Esophagus muscularis mucosa (tissue), 4 donors: ENCODE data around the gene RAB33B. TPM values are rescaled to one million over a fixed set of nuclear protein-coding genes. Genes with fewer than 3 reads are reported as not detected.

Experiments
- DNase-seq: peaks from one replicate; pipeline ENCODE4 v3.0.0-alpha.2; 2017; ENCODE audit errors: extremely low spot score
- H3K27ac ChIP-seq, 4 donors: fragments of 200-600 bp; sonication (generic); replicated peaks in 1 of 4; 1 replicate in 3 of 4; 2 replicates in 1 of 4; pipeline ENCODE4 v1.5.1; 2016 to 2019; ENCODE audit warnings: mild to moderate bottlenecking in 1 of 4
- H3K27me3 ChIP-seq, 4 donors: fragments of 200-600 bp; sonication (generic); one replicate each; pipeline versions ENCODE4 v1.5.1 to v1.6.0; 2016 to 2019
- H3K36me3 ChIP-seq, 4 donors: fragments of 200-600 bp; sonication (generic); one replicate each; pipeline ENCODE4 v1.5.1; 2016 to 2019
- H3K4me1 ChIP-seq, 4 donors: fragments of 200-600 bp; sonication (generic); one replicate each; pipeline ENCODE4 v1.5.1; 2016 to 2019
- H3K4me3 ChIP-seq, 4 donors: fragments of 200-600 bp; sonication (generic); 1 replicate in 2 of 4; 2 replicates in 2 of 4; pipeline ENCODE4 v1.5.1; 2016 to 2019; ENCODE audit warnings: mild to moderate bottlenecking in 4 of 4, moderate library complexity in 1 of 4
- H3K9me3 ChIP-seq, 4 donors: fragments of 200-600 bp; sonication (generic); 1 replicate in 3 of 4; 2 replicates in 1 of 4; pipeline ENCODE4 v1.5.1; 2016 to 2019
- CTCF ChIP-seq, 3 experiments: fragments of 200-600 bp in 2 of 3; fragments of 450-650 bp in 1 of 3; sonication (generic) in 2 of 3; IDR thresholded peaks; one replicate each; pipeline ENCODE4 v1.5.1; 2017 to 2019; ENCODE audit warnings: antibody characterized with exemption in 3 of 3, mild to moderate bottlenecking in 2 of 3, moderate library complexity in 1 of 3
- EP300 ChIP-seq: sonication (generic); formaldehyde crosslinking; IDR thresholded peaks from one replicate; pipeline ENCODE4 v1.6.1; 2017; ENCODE audit warnings: antibody characterized with exemption
- POLR2A ChIP-seq: fragments of 450-650 bp; IDR thresholded peaks from one replicate; pipeline ENCODE4 v1.6.1; 2017; ENCODE audit warnings: antibody characterized with exemption, moderate library complexity, mild to moderate bottlenecking, low read depth
- POLR2AphosphoS5 ChIP-seq, 2 donors: sonication (generic); formaldehyde crosslinking; IDR thresholded peaks; one replicate each; pipeline ENCODE4 v1.6.1; 2017; ENCODE audit warnings: antibody characterized with exemption in 2 of 2
- WGBS: methylation state at CpG from one replicate; pipeline ENCODE4 v1.1.5; 2018; 5-methylcytosine and 5-hydroxymethylcytosine counted together
- intact Hi-C: fragments of 100-400 bp; cut with DNase I; formaldehyde crosslinking; loops from one replicate; pipeline ENCODE4 v1.15.1; 2023
- total RNA-seq, 4 donors: library from RNA; depleted of rRNA; stranded (reverse); fragments of >200 nt; gene quantifications; one replicate each; pipeline versions ENCODE4 v1.1.0 to v1.2.1, GENCODE V29; 2016

RAB33B gene
- total RNA-seq, 4 donors from 2014 or later = 10.8 to 16.1 (median 14.8) TPM

GRCh38 chr4:139470295-139470694, 16.4 kb downstream of the RAB33B start:
- no peak overlapping the region for H3K4me3 ChIP-seq
- peaks cover 5 to 13% (median 12%) of the 10 kb centered on the region in 4 donors for H3K36me3 ChIP-seq
- TF ChIP-seq POLR2AphosphoS5 (IDR thresholded peaks at IDR 0.05) = no peak
- no peak for TF ChIP-seq CTCF (IDR thresholded peaks at IDR 0.05)
- TF ChIP-seq POLR2A = no peak
- no peak for TF ChIP-seq EP300
- H3K27me3 ChIP-seq = no peaks in the 10 kb centered on the region
- no peak for DNase-seq
- no peak overlapping the region for H3K27ac ChIP-seq
- peaks cover 0 to 6% (median 3%) of the 10 kb centered on the region in 4 donors for H3K4me1 ChIP-seq
- no peaks in the 10 kb centered on the region for H3K9me3 ChIP-seq
- intact Hi-C loops = no loop called here

GRCh38 chr4:139470997-139471665, 17.2 kb downstream of the RAB33B start:
- Histone ChIP-seq H3K9me3 (no peaks in the 10 kb centered on the region), H3K36me3 (peaks cover 5 to 13% (median 12%) of the 10 kb centered on the region in 4 donors), H3K4me3 (no peak overlapping the region), H3K27me3 (no peaks in the 10 kb centered on the region), H3K27ac (no peak overlapping the region), H3K4me1 (peaks cover 0 to 5% (median under 1%) of the 10 kb centered on the region in 4 donors)
- 80% methylated on average over 6 of the region's 6 CpGs for whole genome bisulfite sequencing
- no peak for TF ChIP-seq EP300
- DNase-seq = no peak
- intact Hi-C loops = no loop called here

- Histone ChIP-seq H3K27ac (no peak overlapping the region), H3K4me1 (peaks cover 0 to 5% (median 0%) of the 10 kb centered on the region in 4 donors), H3K27me3 (no peaks in the 10 kb centered on the region), H3K36me3 (peaks cover 8 to 13% (median 12%) of the 10 kb centered on the region in 4 donors), H3K4me3 (no peak overlapping the region), H3K9me3 (no peaks in the 10 kb centered on the region)
- TF ChIP-seq POLR2A = no peak
- no peak for TF ChIP-seq CTCF (IDR thresholded peaks at IDR 0.05)
- no peak for TF ChIP-seq EP300
- no peak for TF ChIP-seq POLR2AphosphoS5 (IDR thresholded peaks at IDR 0.05)
- DNase-seq = no peak
- intact Hi-C loops = no loop called here
- 81% methylated on average over 3 of the region's 3 CpGs for WGBS
Measured at GRCh38 chr4:139472852-139473251, 18.9 kb downstream of the RAB33B start.

DNA sequence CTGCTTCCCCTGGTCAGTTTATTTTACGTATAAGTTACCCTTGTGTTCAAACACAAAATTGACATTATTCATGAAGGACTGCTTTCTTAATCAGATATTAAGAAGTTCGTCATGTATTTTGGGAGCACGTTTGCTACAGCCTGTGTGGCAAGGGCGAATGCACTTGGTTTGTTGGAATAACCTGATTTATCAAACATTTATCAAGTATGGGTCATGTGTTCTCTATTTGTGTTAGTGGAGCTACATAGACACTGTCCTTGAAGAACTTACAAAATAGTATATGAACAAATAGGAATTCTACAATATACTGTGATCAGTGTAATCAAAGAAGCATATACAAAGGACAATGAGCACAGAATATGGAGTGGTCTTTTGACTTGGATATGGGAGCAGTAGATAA, 22.4 kb downstream of the RAB33B start:
- DNase-seq = no peak
- Histone ChIP-seq H3K4me3 (no peak overlapping the region), H3K36me3 (peaks cover 8 to 13% (median 12%) of the 10 kb centered on the region in 4 donors), H3K27ac (no peak overlapping the region), H3K27me3 (no peaks in the 10 kb centered on the region), H3K4me1 (no peaks in the 10 kb centered on the region), H3K9me3 (no peaks in the 10 kb centered on the region)
- intact Hi-C loops = no loop called here
- no peak for TF ChIP-seq POLR2AphosphoS5 (IDR thresholded peaks at IDR 0.05)
- no peak for TF ChIP-seq POLR2A
- 95% methylated on average over 4 of the region's 4 CpGs for WGBS

DNA sequence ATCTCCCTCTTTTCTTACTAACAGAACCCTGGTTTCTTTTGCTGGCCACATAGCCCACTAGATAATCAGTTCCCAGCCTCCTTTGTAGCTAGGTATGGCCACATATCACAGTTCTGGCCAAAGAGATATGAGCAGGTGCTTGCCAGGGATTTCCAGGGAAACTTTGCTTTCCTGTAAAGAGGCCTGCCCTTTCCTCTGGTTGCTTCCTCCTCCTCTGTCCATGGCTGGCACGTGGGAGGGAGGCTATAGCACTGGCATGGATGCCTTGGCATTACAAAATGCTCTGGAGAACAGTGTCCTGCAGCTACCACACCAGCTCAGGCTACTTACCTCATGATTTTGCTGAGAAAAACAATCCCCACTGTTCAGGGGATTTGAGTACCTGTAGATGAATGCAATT, 27.5 kb downstream of the RAB33B start:
- TF ChIP-seq POLR2AphosphoS5 (IDR thresholded peaks at IDR 0.05) = no peak
- no peak for TF ChIP-seq CTCF (IDR thresholded peaks at IDR 0.05)
- TF ChIP-seq EP300 = no peak
- no peak for TF ChIP-seq POLR2A
- intact Hi-C loops = no loop called here
- H3K4me1 ChIP-seq = peaks cover 0 to 5% (median 1%) of the 10 kb centered on the region in 4 donors
- H3K9me3 ChIP-seq = no peaks in the 10 kb centered on the region
- no peak overlapping the region for H3K27ac ChIP-seq
- no peak for DNase-seq
- peaks cover 0 to 2% (median 0%) of the 10 kb centered on the region in 4 donors for H3K36me3 ChIP-seq
- no peaks in the 10 kb centered on the region for H3K27me3 ChIP-seq
- WGBS = 67% methylated on average over 1 of the region's 1 CpG
- no peak overlapping the region for H3K4me3 ChIP-seq

GRCh38 chr4:139483000-139483399, 29.1 kb downstream of the RAB33B start:
- WGBS = 94% methylated on average over 3 of the region's 3 CpGs
- DNase-seq = no peak

More at GRCh38 chr4:139483000-139483399, 29.1 kb downstream of the RAB33B start:
- H3K4me3 ChIP-seq = no peak overlapping the region
- intact Hi-C loops = no loop called here
- TF ChIP-seq POLR2AphosphoS5 (IDR thresholded peaks at IDR 0.05) = no peak
- TF ChIP-seq CTCF (IDR thresholded peaks at IDR 0.05) = no peak
- no peak for TF ChIP-seq POLR2A
- TF ChIP-seq EP300 = no peak
- no peaks in the 10 kb centered on the region for H3K9me3 ChIP-seq
- H3K27me3 ChIP-seq = no peaks in the 10 kb centered on the region
- H3K36me3 ChIP-seq = no peaks in the 10 kb centered on the region
- H3K4me1 ChIP-seq = peaks cover 0 to 5% (median 1%) of the 10 kb centered on the region in 4 donors
- H3K27ac ChIP-seq = no peak overlapping the region
